Fibroblast of lung (primary cell): ENCODE results near the gene ETFA. TPM values are rescaled to one million over a fixed set of nuclear protein-coding genes. Genes with fewer than 3 reads are reported as not detected.

ENCODE experiments used
- DNase-seq, 2 donors: peaks; one replicate each; pipeline versions ENCODE4 v3.0.0 to v3.0.0-alpha.2; 2010; ENCODE audit warnings: low read depth in 2 of 2
- H2AFZ ChIP-seq: 2 replicates; pipeline ENCODE4 v1.5.1; 2012; ENCODE audit warnings: low read length, control low read depth, inconsistent platforms
- H3K27ac ChIP-seq: 2 replicates; pipeline ENCODE4 v1.5.1; 2011; ENCODE audit warnings: low read length, control low read depth; ENCODE audit not compliant: insufficient read depth
- H3K27me3 ChIP-seq: 2 replicates; pipeline ENCODE4 v1.5.1; 2011; ENCODE audit warnings: mild to moderate bottlenecking, low read length; ENCODE audit not compliant: control insufficient read depth, insufficient read depth
- H3K36me3 ChIP-seq: 2 replicates; pipeline ENCODE4 v1.5.1; 2011; ENCODE audit warnings: low read length; ENCODE audit not compliant: control insufficient read depth, insufficient read depth
- H3K4me1 ChIP-seq: 2 replicates; pipeline ENCODE4 v1.5.1; 2011; ENCODE audit warnings: low read length; ENCODE audit not compliant: control insufficient read depth, insufficient read depth; ENCODE audit errors: extremely low read depth
- H3K4me2 ChIP-seq: 2 replicates; pipeline ENCODE4 v1.5.1; 2011; ENCODE audit warnings: low read length, control low read depth; ENCODE audit not compliant: insufficient read depth; ENCODE audit errors: extremely low read depth
- H3K4me3 ChIP-seq, 4 experiments: fragments of 200-600 bp in 1 of 4; sonication (generic) in 1 of 4; replicated peaks in 1 of 4; 2 replicates each; pipeline ENCODE4 v1.5.1; 2011 to 2016; ENCODE audit warnings: low read length in 4 of 4, low read depth in 3 of 4, mild to moderate bottlenecking in 3 of 4, control low read depth in 2 of 4, inconsistent platforms in 1 of 4, mixed read lengths in 1 of 4; ENCODE audit not compliant: insufficient read depth in 1 of 4; ENCODE audit errors: control extremely low read depth in 1 of 4
- H3K79me2 ChIP-seq: 2 replicates; pipeline ENCODE4 v1.5.1; 2012; ENCODE audit warnings: mild to moderate bottlenecking, low read length, inconsistent platforms; ENCODE audit not compliant: control insufficient read depth, insufficient read depth
- H3K9ac ChIP-seq: 2 replicates; pipeline ENCODE4 v1.5.1; 2011; ENCODE audit warnings: mild to moderate bottlenecking, low read length, control low read depth; ENCODE audit not compliant: insufficient read depth
- H3K9me3 ChIP-seq: 2 replicates; pipeline ENCODE4 v1.5.1; 2012; ENCODE audit warnings: low read depth, low read length; ENCODE audit not compliant: control insufficient read depth, insufficient read depth
- H4K20me1 ChIP-seq: 2 replicates; pipeline ENCODE4 v1.5.1; 2011; ENCODE audit warnings: low read length; ENCODE audit not compliant: control insufficient read depth, insufficient read depth; ENCODE audit errors: extremely low read depth
- EZH2 ChIP-seq: IDR thresholded peaks from 2 replicates; pipeline ENCODE4 v1.5.1; 2012; ENCODE audit warnings: low read length, control low read depth, mild to moderate bottlenecking; ENCODE audit errors: missing control alignments
- polyA plus RNA-seq, 2 donors: library from polyadenylated mRNA; depleted of rRNA in 1 of 2; stranded (reverse) in 1 of 2; unstranded in 1 of 2; fragments of >200 nt; gene quantifications; 2 replicates each; pipeline ENCODE4 v1.2.1, GENCODE V29; 2011 to 2012; ENCODE audit warnings: missing spikeins in 1 of 2
- total RNA-seq: library from RNA; depleted of rRNA; stranded (reverse); fragments of >200 nt; gene quantifications from 2 replicates; pipeline ENCODE4 v1.2.1, GENCODE V29; 2014
- TF ChIP-seq, protein P1 (sequence below), 2 donors: IDR thresholded peaks in 1 of 2; conservative IDR thresholded peaks in 1 of 2; 1 replicate in 1 of 2; 2 replicates in 1 of 2; pipeline ENCODE4 v1.5.1; 2011 to 2012; ENCODE audit warnings: low read length in 2 of 2, control low read depth in 1 of 2, inconsistent platforms in 1 of 2, low read depth in 1 of 2, mild to moderate bottlenecking in 1 of 2

ETFA gene
- total and polyA plus RNA-seq, 2 donors (not counting 1 experiment from before 2014, with no cell fraction given): 129 to 161 TPM

DNA sequence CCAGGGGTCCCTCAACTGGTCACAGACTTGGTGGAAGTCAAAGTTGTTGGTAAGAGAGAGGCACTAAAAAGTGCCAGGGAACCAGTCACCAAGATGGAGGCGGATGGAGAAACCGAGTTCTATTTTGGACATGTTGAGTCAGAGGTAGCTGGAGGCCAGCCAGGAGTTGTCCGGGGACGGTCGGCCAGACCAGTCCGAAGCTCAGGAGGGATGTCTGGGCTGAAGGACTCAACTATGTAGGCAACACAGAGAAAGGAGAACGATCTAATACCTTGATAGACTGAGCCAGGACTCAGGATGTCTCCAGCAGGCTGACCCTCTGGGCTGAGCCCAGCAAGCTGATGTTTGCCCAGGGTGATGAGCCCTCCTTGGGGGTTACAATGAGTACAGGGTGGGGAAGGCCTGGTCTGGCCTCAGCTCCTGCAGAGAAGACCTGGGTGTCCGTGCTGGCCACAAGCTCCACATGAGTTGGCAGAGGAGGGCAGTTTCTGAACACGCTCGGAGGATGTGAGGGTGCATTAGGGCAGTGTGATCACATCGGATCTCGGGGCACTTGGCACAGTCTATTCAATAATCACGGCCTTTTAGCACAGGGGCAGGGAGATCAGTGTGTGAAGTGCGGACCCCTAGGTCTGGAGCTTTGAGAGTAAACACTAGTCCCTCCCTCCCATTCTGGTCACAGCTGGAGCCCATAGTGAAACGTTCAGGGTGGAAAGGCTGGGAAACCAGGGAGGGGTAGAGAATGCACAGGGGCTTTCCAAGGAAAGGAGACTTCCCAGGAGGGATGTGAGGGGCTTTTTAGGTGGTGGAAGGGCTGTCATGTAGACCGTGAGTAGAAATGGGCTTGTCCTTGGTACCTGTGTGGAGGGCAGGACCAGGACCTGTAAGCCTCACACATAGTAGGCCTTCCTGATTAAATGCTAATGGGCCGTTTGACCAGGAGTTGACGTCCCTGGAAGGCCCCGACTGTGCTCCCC, 111.9 kb downstream of the ETFA start:
- Histone ChIP-seq H3K4me2 (no peak overlapping the region), H3K27me3 (no peaks in the 10 kb centered on the region), H3K9ac (no peak overlapping the region), H4K20me1 (no peaks in the 10 kb centered on the region), H3K4me3 (no peak overlapping the region), H2AFZ (no peak overlapping the region), H3K36me3 (no peaks in the 10 kb centered on the region), H3K9me3 (no peaks in the 10 kb centered on the region), H3K27ac (peak overlapping the region; percentile 60), H3K79me2 (no peaks in the 10 kb centered on the region), H3K4me1 (peaks cover 24% of the 10 kb centered on the region)
- DNase-seq: peak; percentile 71 to 87
- no peak for TF ChIP-seq EZH2
- TF ChIP-seq, protein P1, sequence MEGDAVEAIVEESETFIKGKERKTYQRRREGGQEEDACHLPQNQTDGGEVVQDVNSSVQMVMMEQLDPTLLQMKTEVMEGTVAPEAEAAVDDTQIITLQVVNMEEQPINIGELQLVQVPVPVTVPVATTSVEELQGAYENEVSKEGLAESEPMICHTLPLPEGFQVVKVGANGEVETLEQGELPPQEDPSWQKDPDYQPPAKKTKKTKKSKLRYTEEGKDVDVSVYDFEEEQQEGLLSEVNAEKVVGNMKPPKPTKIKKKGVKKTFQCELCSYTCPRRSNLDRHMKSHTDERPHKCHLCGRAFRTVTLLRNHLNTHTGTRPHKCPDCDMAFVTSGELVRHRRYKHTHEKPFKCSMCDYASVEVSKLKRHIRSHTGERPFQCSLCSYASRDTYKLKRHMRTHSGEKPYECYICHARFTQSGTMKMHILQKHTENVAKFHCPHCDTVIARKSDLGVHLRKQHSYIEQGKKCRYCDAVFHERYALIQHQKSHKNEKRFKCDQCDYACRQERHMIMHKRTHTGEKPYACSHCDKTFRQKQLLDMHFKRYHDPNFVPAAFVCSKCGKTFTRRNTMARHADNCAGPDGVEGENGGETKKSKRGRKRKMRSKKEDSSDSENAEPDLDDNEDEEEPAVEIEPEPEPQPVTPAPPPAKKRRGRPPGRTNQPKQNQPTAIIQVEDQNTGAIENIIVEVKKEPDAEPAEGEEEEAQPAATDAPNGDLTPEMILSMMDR (conservative IDR thresholded peaks at IDR 0.05 in 1 of 2, IDR thresholded peaks at IDR 0.05 in 1 of 2; ENCODE audit: low read depth in 1 of 2, low read length in 2 of 2): no peak

DNA sequence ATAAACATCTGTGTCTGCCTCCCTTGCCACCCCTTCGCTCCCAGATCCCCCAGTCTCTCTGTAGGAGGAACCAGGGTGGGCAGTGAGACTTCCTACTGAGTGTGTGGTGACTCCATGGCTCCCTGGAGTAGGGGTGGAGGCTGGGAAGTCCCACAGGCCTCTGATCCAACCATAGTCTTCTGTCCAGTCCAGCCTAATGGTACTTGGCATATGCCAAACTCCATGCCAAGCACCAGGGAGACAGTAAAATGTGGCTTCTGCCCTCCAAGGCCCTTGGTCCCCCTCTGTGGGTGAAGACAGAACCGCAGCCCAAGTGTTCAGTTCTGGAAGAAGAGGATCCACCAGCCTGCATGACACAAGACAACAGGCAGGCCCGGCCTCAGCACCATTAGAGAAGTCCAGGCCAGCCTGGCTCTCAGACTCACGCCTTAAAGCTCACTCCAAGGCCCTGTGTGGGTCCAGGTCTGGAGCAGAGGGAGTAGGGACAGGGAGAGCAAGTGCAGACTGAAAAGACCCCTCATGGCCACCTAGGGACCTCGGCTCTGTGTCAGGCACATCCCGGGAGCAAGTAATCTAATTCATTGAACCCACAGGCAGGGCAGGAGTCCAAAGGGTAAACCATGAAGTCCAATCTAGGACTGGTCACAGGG, 112.7 kb downstream of the ETFA start:
- no peak overlapping the region for H2AFZ ChIP-seq
- no peak overlapping the region for H3K4me2 ChIP-seq
- TF ChIP-seq EZH2: no peak
- TF ChIP-seq, protein P1 (conservative IDR thresholded peaks at IDR 0.05 in 1 of 2, IDR thresholded peaks at IDR 0.05 in 1 of 2; ENCODE audit: low read depth in 1 of 2, low read length in 2 of 2): no peak
- no peaks in the 10 kb centered on the region for H3K9me3 ChIP-seq
- DNase-seq: no peak
- H4K20me1 ChIP-seq: no peaks in the 10 kb centered on the region
- no peaks in the 10 kb centered on the region for H3K36me3 ChIP-seq
- no peaks in the 10 kb centered on the region for H3K79me2 ChIP-seq
- H3K9ac ChIP-seq: no peak overlapping the region
- peaks cover 24% of the 10 kb centered on the region for H3K4me1 ChIP-seq
- H3K4me3 ChIP-seq: no peak overlapping the region
- H3K27me3 ChIP-seq: peaks cover 2% of the 10 kb centered on the region
- H3K27ac ChIP-seq: peak overlapping the region; percentile 60

DNA sequence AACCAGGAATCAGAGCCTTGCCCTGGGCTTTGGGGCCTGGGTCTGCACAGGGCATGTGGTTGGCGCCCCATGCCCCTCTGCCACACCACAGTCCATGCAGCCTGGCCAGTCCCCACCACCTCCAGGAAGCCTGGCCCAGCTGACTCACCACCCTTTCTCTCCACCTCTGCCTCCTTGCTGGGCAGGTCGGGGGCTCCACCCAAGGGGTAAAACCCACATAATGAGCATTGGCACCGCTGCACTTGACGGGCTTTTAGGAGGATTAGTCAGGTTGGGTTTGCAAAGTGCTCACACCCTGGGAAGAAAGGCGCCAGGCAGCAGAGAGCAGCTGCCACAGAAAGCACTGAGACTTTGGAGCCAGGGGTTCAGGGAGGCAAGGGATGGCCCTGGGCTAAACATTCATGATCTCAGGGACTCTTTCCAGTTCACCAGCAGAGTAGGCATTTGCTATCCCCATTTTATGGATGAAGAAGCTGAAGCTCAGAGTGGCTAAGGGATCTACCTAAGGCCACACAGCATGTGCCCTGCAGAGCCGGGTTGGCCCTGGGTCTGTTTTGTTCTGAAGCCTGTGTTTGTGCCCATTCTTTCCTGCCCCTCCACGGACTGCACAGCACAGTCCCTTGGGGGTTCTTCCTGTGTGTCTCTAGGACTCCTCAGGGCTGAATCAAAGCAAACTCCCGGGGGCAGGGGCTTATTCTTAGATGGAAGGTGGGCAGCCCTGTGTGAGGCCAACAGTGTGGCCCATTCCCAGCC, 113.4 kb downstream of the ETFA start:
- no peak overlapping the region for H3K4me2 ChIP-seq
- H4K20me1 ChIP-seq: no peaks in the 10 kb centered on the region
- no peaks in the 10 kb centered on the region for H3K9me3 ChIP-seq
- peaks cover 4% of the 10 kb centered on the region for H3K27me3 ChIP-seq
- TF ChIP-seq, protein P1 (conservative IDR thresholded peaks at IDR 0.05 in 1 of 2, IDR thresholded peaks at IDR 0.05 in 1 of 2; ENCODE audit: low read depth in 1 of 2, low read length in 2 of 2): no peak
- no peak overlapping the region for H3K4me3 ChIP-seq
- no peaks in the 10 kb centered on the region for H3K79me2 ChIP-seq
- H3K27ac ChIP-seq: no peak overlapping the region
- no peak overlapping the region for H3K9ac ChIP-seq
- H3K4me1 ChIP-seq: peaks cover 24% of the 10 kb centered on the region
- peak in 1 of 2 donors; percentile 35 for DNase-seq
- H3K36me3 ChIP-seq: no peaks in the 10 kb centered on the region
- no peak overlapping the region for H2AFZ ChIP-seq
